NAMALWA (cell line): ENCODE results near the gene TMEM217.
"Not testable (repeated sequence)": the region's sequence is repeated elsewhere in the genome, so short reads cannot be mapped to it uniquely, and the experiment has no call there.

ENCODE experiments used
- DNase-seq: peaks from one replicate; pipeline ENCODE4 v3.0.0-alpha.2; 2015; ENCODE audit warnings: low spot score

TMEM217 gene

DNA sequence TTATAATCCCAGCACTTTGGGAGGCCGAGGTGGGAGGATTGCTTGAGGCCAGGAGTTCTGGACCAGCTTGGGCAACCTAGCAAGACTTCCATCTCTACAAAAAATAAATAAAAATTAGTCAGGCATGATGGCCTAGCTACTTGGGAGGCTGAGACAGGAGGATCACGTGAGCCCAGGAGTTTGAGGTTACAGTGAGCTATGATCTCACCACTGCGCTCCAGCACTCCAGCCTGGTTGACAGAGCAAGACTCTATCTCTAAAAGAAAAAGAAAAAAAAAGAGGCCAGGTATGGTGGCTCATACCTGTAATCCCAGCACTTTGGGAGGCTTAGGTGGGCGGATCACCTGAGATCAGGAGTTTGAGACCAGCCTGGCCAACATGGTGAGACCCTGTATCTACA, 77.3 kb downstream of the TMEM217 start:
- not testable (repeated sequence) for DNase-seq

DNA sequence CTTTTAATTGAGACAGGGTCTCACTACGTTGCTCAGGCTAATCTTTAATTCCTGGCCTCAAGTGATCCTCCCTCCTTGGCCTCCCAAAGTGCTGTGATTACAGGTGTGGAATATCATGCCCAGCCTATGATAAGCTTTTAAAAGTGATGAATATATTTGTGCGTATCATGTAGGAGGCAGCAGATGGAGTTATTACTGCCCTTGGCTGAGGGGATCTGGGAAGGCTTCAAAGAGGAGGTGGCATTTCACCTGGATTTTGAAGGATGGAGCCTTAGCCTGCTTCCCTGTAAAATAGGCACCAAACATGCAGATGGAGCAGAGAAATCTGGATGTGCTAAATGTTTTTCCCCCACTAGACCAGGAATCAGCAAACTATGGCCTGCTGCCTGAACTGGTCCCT, 77.9 kb downstream of the TMEM217 start:
- no peak for DNase-seq

GRCh38 chr6:37177935-37178517, 79.9 kb downstream of the TMEM217 start:
- DNase-seq, result no peak

DNA sequence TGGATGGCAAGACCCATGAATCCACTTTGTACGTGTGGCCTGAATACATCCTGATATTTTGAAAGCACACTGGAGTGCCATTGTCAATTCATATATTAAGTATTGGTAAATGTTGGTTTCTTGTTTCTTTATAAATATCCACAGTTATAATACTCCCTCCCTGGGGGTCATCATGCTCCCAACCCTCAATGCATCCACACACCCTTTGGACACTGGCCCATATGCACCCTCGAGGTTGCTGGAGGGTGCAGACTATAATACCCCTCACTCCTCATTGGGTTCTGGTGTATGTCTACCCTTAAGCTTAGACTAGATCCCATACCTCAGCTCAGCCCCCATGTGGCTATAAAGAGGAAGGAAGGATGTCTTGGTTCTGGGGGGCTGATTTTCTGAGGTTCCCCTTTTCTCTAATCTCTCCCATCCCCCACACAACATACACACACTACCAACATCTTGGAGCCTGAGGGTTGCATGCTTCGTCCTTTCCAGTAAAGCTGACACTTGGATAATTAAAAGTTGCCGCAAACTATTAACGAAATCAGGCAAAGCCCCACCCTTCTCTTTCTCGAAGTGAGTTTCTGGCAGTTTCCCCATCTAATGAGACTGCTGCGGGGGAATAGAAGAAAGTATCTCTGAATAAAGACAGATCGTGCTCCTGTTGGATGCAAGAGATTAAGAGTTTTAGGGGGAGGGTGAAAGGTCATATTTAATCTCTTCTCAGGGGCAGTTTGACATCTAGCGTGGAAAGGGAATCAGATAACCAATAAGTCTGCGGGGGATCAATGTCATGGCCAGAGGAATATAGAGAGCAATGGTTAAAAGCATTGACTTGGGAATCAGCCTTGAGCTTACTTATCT, 80.6 kb downstream of the TMEM217 start:
- DNase-seq, result peak; percentile 45

DNA sequence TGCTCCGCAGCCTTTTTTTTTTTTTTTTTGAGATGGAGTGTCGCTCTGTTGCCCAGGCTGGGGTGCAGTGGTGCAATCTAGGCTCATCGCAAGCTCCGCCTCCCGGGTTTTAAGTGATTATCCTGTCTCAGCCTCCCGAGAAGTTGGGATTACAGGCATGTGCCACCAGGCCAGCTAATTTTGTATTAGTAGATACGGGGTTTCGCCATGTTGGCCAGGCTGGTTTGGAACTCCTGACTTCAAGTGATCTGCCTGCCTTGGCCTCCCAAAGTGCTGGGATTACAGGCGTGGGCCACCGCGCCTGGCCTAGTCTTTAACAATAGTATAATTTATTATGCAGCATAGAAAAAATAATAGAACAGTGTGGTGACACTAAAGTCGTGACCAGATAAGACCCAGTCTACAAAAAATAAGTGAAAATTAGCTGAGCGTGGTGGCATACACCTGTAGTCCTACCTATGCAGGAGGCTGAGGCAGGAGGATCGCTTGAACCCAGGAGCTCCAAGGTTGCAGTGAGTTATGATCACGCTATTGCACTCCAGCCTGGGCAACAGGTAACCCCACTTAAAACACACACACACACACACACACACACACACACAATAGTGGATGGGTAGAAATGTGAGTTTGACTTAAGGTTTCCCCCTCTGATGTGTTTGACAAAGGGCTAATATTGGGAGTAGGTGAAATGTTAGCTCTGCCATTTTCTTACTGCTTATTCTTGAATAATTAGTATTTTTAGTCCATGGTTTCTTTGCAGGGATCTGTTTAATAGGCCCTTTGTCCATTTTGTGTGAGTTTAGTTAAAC, 81.5 kb downstream of the TMEM217 start:
- DNase-seq, result no peak

DNA sequence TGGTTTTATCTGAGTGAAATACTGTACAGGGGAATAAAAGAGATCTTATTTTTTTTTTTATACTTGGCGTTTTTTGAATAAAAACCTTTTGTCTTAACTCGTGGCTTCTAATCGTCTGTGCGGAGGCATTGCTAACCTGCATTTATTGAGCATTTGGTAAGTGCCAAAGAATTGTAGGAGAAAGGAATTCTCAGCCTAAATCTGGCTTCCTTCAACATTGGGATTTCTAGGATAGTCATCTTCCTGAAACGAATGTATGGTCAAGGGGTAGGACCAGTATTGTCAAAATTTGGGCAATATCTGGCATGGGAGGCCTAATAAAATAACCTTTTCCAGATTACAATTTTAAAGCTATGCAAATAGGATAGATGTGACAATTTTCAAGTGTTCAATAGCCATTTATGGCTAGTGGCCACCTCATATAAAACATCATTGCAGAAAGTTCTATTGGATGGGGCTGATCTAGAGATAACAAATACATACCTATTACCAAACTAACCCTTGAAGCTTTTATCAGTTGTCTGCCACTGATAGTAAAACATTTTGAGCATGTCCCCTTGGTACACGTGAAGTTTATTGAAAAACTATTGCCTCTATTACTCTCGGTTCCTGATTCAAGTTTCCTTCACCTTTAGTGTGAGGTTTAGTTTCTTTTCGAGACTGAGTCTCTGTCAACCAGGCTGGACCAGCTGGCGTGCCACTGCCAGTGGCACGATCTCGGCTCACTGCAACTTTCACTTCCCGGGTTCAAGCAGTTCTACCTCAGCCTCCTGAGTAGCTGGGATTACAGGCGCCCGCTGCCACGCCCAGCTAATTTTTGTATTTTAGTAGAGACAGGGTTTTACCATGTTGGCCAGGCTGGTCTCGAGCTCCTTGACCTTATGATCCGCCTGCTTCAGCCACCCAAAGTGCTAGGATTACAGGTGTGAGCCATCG, 82.3 kb downstream of the TMEM217 start:
- peak; percentile 47 for DNase-seq

DNA sequence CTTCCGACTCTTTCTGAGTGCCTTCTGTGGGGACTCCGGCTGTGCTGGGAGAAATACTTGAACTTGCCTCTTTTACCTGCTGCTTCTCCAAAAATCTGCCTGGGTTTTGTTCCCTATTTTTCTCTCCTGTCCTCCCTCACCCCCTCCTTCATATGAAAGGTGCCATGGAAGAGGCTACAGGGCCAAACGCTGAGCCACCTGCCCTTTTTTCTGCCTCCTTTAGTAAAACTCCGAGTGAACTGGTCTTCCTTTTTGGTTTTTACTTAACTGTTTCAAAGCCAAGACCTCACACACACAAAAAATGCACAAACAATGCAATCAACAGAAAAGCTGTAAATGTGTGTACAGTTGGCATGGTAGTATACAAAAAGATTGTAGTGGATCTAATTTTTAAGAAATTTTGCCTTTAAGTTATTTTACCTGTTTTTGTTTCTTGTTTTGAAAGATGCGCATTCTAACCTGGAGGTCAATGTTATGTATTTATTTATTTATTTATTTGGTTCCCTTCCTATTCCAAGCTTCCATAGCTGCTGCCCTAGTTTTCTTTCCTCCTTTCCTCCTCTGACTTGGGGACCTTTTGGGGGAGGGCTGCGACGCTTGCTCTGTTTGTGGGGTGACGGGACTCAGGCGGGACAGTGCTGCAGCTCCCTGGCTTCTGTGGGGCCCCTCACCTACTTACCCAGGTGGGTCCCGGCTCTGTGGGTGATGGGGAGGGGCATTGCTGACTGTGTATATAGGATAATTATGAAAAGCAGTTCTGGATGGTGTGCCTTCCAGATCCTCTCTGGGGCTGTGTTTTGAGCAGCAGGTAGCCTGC, 83.2 kb downstream of the TMEM217 start:
- no peak for DNase-seq

DNA sequence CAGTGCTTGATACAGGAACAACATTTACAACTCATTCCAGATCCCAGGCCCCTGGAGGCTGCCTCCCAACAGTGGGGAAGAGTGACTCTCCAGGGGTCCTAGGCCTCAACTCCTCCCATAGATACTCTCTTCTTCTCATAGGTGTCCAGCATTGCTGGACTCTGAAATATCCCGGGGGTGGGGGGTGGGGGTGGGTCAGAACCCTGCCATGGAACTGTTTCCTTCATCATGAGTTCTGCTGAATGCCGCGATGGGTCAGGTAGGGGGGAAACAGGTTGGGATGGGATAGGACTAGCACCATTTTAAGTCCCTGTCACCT, 83.8 kb downstream of the TMEM217 start:
- no peak for DNase-seq

DNA sequence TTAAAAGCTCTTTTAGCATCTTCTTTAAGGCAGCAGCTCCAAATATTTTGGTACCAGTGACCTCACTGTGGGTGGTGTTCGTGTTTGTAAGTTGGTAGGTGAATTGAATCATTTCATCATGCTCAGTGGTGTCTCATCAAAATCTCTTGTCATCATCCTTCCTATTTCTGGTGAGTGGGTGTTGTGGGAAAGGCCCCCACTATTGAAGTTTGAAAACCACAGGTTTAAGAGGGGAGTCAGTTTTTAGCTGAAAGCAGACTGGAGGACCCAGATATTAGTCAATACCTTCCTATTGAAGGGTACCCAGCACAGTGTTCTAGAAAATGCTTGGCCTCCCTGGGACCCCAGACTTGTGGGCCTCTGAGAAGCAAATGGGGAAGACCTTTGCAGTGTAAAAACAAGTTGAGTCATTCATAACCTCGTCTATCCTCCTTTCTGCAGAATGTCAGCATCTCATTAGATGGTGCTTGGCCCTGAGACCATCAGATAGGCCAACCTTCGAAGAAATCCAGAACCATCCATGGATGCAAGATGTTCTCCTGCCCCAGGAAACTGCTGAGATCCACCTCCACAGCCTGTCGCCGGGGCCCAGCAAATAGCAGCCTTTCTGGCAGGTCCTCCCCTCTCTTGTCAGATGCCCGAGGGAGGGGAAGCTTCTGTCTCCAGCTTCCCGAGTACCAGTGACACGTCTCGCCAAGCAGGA, 84.3 kb downstream of the TMEM217 start:
- no peak for DNase-seq

DNA sequence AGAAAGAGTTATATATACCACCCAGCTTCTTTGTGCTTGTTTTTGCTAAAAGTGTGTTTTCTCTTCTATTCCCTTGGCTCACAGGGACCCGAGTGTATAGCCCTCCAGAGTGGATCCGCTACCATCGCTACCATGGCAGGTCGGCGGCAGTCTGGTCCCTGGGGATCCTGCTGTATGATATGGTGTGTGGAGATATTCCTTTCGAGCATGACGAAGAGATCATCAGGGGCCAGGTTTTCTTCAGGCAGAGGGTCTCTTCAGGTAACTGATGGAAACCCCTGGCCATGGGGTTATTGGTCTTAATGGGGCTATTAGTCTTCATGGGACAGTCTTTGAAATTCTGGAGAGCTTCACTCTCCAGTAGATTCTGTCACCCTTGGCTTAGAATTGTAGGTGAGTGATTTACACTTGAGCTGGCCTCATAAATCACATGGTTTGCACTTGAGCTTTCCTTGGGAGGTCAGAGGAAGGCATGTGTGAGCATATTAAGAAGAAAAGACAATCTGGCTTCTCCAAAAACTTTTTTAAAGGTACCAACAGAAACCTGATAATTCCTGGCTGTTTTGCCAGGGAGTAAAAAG, 84.9 kb downstream of the TMEM217 start:
- no peak for DNase-seq

DNA sequence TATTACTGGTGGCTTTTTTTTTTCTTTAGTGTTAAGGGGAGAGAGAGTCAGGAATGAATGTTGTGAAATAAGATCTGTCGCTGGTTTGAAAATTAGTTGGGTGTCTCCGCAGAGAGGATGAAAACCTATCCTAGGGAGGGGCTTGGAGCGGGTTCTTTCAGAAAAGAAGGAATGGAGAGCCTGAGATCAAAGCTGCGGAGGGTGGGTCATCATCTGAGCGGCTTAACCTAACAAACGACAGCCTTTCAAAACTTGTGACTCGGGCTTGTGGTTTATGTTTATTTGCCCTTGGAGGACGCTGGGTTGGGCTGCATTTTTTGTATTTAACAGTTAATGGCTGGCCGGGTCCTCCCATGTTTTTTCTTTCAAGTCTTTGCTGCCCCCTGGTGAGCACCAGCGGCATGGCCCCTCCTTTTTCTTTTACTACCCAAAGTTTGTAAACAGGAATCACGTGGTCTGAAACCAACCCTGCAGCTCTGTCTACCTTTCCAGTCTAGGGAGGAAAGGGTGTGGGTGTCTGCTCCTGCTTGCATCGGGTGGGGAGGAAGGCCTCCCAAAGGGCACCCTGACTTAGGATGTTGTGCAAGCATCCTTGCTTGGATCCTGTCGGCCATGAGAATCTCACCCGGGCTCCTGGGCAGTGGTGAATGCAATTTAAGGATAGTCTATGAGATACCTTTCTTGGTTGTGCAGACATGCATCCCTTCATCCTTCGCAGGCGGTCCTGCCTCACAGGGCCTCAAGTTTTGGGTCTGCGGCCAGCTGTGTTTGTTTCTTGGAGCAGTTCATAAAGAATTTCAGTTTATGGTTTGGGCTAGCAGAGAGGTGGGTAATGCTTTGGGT, 85.8 kb downstream of the TMEM217 start:
- peak; percentile 96 for DNase-seq

DNA sequence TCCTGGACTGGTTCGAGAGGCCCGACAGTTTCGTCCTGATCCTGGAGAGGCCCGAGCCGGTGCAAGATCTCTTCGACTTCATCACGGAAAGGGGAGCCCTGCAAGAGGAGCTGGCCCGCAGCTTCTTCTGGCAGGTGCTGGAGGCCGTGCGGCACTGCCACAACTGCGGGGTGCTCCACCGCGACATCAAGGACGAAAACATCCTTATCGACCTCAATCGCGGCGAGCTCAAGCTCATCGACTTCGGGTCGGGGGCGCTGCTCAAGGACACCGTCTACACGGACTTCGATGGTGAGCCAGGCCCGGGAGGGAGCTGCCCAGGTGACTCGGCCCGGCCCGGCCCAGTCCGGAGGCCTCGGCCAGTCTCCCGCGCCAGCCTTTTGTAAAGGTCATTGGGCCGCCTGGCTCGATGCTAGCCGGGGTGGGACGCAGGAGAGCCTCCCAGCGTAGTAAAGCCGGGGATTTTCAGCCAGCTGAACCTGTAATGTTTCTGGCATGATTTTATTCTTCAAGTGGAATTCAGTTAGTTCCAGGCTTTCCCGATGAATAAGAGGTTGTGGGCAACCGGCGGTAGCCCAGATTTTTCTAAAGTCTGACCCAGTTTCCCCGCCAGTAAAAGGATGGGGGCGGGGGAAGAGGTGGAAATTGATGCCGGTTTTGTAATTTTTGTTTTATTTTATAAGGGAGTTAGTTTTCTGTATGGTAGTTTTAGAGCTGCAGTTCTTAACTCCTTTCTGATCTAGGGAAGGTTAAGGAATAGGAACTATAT, 86.6 kb downstream of the TMEM217 start:
- peak; percentile 70 for DNase-seq

- DNase-seq, result peak; percentile 64
These were observed 87.4 kb downstream of the TMEM217 start for GRCh38 chr6:37170273-37171200.

- peak; percentile 96 for DNase-seq
These were observed 88.3 kb downstream of the TMEM217 start, which contains the start of gene PIM1 for GRCh38 chr6:37169496-37170272. Gene PIM1 (plus strand): TSS chr6:37170152. CDS start chr6:37170576, 424 bp downstream.

GRCh38 chr6:37168811-37169495, 89.0 kb downstream of the TMEM217 start:
- peak; percentile 70 for DNase-seq
